ENCODE measurements around the gene MAP2K4.
A peak's percentile ranks its signal among the peaks of the same experiment; 100 is the strongest.

MAP2K4 gene

DNA sequence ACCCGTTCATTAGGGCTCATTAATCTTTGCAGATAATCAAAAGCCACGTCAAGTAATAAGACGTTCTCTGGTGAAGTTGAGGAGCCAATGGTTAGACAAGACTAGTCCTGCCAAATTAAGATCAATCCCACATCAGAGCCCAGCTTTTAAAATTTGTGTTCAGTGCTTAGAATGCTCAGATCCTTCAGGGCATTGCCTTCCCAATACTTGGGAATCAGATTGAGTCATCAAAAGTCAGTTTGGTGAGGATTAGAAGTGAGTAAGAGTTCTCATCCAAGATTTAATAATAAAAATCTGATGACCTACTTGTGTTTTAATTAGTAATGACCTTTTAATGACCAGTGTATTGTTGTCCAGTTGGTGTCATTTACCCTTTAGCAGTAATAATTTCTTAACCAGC is 19.8 kb downstream of the MAP2K4 start:
- DNase-seq: no peak

DNA sequence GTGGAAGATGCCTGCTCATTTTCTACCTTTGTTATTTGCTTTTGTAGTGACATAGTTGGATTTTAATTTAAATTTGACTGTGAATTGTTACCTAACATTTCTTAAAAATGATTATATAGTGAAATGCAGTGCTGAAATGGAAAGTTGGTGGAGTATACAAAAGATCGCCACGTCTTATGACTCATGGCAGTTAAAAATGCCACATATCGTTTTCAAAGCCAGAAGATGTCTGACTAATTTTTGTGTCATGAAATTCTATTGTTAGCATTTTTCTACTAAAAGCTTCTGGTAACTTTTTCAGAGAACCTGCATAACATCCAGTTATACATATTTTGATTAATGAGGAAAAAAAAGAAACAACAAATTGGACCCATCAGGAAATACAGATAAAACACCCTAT is 20.6 kb downstream of the MAP2K4 start:
- no peak for DNase-seq

DNA sequence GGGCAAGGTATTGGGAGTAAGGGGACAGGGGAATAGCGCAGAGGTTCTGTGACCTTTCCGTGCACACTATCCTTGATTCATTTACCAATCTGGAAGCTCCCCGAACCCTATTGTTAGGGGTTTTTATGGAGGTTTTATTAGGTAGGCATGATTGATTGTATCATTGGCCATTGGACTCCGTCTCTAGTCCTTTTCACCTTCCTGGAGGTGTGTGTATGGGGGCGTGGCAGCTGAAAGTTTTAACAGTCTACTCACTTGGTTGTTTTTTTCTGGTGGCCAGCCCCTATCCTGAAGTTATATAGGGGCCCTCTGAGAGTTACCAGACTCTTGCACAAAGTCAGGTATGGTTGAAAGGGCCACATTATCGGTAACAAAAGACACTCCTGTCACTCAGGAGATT is 23.0 kb downstream of the MAP2K4 start:
- no peak for DNase-seq

DNA sequence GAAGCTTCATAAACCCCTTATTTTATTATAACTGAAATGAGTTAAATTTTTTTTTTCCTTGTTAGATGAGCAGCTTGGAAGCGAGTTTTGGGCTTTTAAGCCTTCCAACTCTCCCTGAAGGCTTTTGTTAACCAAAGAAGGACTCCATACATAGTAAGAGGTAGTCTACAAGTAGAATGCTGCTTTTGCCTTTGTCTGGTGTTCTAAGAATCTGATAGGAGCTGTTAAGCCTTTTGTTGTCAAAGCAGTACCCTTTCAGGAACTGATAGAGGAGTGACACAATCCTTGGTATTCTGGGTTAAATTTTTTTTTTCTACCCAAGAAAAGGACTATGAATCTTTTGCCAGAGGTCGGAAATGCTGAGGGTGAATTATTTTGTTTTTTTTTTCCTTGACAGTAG is 26.1 kb downstream of the MAP2K4 start:
- no peak for DNase-seq

DNA sequence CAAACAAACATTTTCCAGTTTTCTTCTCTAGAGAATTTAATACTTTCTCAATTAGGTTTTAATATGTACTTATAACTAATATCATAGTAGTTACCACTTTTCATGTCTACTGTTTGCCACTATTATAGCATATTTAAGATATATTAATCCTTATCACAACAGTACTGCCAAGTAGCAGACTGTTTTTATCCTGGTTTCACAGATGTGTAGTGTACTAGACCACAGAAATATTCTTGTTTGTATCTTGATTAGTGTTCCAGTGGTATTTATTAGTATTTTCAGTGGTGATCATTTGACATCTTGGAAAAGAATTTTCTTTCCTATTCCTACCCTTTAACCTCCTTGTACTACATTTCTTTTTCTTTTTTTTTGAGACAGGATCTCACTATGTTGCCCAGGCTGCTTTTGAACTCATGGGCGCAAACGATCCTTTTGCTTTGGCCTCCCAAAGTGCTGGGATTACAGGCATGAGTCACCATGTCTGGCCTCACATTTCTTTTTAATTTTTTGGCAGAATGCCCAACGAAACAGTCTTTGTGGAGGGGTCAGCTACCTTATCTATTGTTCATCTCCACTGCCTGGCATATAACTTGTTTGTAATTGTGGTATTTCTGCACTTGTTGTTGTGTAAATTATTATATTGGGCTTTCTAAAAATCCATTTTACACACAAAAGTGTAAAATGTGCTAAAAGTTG is 27.2 kb downstream of the MAP2K4 start:
- no peak for DNase-seq

DNA sequence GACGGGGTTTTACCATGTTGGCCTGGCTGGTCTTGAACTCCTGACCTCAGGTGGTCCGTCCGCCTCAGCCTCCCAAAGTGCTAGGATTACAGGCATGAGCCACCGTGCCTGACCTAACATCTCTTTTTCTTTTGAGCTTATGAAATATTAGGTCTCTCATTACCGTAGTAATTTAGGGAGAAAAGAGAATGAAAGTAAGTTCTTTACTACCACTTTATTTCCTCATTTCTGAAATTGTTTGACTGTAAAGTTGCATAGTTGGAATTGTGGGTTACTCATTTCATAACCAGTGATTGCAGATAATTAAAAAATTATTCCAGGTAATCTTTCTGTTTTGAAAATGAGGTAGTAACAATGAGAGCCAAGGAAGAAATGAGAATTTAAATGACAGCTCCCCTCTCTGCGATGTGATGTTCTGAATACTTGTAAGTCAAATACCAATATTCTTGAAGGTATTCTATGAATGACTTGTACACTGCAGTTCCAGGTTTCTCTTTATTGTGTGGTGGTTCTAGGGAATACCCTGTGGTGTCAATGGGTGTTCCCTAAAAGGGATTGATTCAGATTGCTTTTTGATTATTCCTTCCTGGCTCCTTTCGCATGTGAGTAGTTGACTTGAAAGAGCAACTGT is 28.3 kb downstream of the MAP2K4 start:
- DNase-seq: peak; percentile 34

DNA sequence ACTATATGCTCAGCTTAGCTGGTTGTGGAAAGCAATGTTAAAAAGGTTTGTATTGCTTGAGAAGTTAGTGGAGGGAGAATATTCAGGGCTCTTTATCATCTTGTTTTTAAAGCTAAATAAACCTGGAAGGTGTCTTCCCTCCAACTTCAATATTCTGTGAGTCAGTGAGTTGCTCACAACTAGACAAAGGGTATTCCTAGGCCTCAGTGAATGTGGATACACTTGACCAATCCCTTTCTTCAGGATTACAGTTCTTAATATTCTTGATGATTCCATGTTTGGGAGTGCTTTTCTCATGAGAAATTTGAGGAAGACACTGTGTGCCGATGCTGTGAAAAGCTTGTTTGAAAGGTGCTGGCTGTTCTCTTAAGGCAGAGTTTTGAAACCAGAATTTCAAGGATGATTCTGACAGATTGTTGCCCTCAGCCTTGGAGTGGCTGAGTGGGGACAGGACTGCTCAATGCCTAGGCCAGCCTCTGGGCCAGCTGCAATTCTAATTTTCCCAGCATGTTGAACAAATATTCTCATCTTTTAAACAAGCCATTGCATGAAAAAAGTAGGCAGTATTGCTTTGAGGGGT is 30.1 kb downstream of the MAP2K4 start:
- no peak for DNase-seq

DNA sequence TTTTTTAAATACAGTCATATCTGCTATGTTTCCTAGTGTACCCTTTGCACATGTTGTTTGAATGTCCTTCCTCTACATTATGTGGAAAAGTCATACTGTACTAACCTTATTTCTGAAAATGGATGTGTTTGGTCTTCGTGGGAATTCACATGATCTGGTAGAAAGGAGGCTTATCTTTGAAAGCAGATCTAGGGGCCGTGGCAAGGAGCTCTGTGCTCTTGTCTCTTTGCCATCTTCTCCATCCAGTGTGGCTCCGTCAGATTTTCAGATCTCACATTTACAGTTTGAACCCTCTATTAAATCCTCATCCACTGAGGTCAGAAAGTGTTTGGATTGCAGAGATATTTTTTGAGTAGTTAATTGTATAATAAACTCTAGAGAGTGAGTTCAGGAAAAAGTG is 32.9 kb downstream of the MAP2K4 start:
- DNase-seq: no peak

DNA sequence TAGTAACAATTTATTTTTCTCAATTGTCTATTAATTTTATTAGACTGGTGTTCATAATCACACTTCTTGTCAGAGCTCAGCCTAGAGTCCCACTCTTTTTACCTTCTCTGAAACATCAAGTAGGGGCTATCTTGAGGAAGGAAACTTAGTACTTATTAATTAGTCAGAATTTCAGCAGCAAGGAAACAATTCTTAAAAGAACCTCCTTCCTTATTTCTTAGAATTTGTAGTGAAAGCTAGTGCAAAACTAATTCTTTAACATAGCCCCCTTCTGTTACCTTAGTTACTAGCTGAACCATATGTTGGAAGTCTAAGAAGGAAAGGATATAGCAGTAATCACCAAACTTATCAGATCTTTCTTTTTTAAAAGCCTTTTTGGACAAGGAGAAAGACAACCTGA is 35.2 kb downstream of the MAP2K4 start:
- no peak for DNase-seq

DNA sequence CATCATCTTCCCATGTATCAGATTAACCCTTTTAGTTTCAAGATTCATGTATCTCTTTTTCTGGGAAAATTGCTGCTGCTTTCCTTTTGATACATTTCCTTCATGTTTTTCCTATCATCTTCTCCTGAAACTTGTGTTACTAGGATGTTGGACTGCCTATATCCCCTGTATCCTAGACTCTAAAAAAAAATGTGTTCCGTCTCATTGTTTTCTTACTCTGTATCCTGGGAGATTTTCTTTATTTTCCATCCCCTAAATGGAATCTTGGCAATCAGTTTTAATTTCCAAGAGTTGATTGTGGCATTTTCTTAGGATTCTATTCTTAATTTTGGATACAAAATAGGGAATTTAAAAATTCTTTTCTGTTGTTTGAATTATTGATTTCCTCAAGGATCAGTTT is 36.8 kb downstream of the MAP2K4 start:
- DNase-seq: no peak

DNA sequence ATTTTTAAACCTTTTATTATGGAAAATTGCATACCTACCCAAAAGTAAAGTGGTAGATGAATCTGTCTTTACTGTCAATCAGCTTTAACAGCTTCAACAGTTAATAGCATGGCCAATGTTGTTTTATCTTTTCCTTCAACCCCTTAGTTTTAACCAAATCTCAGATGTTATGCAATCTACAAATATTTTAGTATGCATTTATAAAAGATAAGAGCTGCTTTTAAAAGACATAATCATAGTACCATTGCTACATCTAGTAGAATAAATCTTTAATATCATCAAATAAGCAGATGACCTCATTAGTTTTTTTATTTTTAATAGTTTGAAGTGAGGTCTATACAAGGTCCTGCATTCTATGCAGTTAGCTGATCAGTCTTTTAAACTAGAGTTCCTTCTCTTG is 37.9 kb downstream of the MAP2K4 start:
- no peak for DNase-seq

DNA sequence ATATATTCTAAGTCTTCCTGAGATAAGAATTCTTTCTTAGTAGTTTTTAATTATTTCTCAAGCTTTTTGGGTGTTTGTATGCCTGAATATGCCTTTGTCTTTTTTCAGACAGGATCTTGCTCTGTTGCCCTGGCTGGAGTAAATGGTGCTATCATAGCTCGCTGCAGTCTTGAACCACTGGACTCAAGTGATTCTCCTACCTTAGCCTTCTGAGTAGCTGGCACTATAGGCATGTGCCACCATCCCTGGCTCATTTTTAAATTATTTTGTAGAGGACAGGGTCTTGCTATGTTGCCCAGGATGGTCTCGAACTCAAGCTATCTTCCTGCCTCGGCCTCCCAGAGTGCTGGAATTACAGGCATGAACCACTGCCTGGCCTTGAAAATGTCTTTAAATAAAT is 41.6 kb downstream of the MAP2K4 start:
- DNase-seq: no peak

DNA sequence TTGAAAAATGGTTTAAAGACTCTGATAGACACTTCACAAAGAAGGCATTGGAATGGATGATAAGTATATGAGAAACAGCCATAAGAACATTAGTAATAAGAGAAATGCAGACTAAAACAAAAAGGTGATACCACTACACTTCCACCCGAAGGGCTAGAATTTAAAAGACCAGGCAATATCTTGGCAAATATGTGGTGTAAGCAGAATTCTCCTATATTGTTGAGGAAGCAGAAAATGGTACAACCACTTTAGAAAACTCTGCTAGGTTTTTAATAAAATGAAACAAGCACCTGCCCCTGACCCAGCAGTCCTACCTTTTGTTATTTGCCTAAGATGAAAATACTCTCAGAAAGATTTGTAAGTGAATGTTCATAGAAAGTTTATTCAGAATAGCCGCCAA is 43.7 kb downstream of the MAP2K4 start:
- no peak for DNase-seq

DNA sequence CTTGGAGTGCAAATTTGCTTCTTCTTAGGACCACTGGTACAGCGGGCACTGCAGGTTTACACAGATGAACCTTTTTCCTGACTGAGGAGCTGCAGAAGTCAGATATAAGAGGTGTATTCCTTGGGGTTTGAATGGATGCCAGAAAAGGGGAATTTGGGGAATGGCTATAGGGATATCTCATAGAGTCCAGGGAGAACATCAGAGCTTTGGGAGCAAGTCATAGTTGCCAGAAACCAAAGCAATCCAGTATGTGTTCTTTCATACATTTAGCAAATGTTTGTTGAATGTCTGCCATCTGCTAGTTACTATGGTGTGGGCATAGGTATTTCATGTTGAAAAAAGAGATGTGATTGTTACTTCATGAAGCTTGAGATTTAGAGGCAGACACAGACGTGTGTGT is 46.8 kb downstream of the MAP2K4 start:
- DNase-seq: no peak

DNA sequence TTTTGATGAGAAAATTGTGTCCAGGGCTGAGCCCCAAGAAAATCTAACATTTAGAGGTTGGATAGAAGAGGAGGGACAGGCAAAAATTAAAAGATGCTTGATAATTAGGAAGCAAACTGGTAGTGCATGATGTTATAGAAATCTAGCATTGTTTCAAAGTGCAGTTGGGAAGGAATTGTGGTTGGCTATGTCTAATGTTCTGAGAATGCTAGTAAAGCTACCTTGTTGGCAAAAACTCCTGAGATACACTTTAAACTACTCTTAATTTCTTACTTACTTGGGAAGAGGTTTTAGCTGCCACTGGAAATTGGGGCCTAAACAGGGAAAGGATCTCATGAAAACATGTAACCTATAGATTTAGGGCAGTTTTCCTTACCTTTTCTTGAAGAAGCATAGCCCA is 48.3 kb downstream of the MAP2K4 start:
- no peak for DNase-seq

DNA sequence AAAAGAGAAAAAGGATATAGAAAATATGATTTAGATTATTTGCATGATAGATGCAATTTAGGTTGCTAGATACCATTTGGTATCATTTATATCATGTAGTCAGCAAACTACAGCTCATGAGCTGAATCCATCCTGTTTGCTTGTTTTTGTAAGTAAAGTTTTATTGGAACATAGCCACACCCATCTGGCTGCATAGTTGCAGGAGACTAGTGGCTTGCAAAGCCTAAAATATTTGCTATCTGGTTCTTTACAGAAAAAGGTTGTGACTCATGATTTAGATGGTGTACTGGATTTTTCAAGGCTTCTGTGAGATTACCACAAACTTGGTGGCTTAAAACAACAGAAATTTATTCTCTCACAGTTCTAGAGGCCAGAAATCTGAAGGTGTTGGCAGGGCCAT is 49.9 kb downstream of the MAP2K4 start:
- DNase-seq: no peak

DNA sequence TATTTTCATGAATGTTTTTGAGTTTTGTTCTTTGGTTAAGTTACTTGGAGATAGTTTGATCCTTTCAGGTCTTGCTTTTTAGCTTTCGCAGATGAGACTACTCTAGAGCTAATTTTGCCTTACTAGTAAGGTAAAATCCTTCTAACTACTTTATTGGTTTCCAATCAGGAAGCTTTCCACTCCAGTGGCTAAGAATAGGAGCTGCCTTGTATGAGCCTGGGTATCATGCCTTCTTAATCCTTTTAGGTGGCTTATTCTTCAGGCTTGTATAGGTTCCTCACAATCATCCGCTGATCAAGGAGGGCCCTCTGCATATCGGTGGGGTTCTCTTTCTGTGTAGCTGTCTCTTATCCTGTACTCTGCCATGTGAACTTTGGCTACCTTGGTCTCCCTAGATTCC is 53.7 kb downstream of the MAP2K4 start:
- DNase-seq: no peak

DNA sequence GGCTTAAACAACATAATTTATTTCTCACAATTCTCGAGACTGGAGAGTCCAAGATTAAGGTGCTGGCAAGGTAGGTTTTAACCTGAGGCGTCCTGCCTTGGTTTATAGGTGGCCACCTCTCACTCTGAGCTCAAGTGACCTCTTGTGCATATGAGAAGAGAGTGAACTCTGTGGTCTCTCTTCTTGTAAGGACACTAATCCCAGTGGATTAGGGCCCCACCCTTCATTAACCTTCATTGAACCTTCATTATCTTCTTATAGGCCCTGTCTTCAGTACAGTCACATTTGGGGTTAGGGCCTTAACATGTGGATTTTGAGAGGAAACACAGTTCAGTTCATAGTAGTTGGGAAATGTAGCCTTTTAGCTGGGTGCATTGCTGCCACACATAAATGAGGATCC is 57.1 kb downstream of the MAP2K4 start:
- DNase-seq: no peak

DNA sequence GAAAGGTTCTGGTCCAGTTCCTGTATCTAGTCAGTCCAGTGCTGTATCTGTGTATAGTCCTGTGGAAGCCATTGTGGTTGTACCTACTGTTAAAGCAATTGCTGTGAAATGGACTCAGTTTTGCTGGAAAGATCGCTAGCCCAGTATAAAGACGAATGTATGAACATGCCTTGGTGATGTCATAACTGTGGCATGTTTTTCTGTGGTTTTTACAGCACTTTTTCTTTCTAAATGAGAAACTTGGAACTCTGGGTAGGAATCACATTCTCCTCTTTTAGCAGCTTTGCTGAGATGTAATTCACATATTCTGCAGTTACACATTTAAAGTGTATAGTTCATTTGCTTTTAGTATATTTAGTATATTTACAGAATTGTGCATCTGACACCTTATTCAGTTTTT is 58.1 kb downstream of the MAP2K4 start:
- no peak for DNase-seq

DNA sequence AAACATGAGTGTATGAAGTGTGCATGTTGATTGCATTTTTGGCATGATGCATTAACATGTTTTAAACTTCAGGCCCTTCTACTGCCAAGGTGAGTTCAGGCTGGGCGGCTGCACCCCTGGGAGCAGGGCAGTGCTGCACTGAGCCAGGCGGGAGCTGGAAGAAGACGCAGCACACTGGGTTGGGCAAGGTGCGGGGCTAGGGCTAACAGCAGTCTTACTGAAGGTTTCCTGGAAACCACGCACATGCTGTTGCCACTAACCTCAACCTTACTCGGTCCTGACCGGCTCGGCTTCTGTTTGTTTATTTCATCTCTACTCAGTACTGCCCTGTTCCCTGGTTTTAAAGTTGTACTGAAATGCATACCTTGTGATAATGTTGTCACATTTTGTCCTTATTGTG is 61.0 kb downstream of the MAP2K4 start:
- DNase-seq: no peak

DNA sequence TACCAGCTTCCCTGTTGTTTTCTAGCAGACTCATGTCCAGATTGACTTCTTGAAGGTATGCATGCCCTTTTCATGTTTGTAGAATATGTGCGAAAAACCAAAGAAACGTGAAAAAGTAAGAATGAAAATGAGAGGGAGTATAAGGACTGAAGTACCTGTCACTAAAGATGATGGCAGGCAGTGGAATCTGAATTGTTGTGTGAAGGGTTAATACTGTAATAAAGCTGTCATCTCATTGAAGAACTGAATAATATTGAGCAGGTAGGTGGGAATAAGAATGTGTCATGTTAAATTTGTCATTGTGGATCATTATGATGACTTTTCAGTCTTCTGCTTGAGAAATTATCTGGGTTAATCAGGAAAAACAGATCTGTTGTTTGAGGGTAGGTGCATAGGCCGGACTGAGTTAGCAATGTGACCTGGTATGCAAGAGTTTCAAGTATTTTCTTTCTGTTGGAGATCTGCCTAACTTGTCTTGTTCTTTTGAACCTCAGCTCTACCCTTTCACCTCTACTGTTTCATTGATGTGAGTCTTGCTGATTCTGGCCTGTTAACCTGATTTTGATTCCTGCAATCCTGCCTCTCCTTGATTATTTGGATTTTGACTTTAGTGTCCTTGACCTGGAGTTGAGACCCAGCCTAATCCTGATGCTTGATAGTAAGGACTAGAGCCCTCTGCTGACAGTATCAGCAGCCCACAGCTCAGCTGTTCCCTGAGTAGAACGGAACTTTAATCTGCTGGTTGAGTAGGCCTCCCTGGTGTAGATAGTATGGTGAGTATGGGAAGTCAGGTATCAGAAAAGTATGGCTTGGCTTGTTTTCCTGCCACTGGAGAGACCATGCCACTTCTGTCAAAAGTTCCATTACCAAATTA is 64.6 kb downstream of the MAP2K4 start:
- no peak for DNase-seq

DNA sequence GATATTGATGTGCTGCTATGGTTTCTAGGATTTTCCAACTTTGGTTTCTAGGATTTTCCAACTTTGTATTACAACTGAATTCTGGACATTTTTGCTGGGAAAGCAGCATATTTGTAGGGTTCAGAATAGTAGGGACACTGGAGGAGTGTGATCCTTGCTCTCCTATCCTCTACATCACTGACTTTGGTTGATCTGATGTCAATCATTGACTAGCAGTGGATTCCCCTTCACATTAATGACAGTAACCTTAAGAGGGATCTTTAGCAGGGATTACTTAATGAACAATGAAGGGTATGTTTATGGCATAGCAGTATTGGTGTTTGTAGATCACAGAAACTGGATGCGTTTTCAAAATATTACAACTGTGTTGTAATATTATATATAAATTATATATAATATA is 67.4 kb downstream of the MAP2K4 start:
- DNase-seq: no peak

DNA sequence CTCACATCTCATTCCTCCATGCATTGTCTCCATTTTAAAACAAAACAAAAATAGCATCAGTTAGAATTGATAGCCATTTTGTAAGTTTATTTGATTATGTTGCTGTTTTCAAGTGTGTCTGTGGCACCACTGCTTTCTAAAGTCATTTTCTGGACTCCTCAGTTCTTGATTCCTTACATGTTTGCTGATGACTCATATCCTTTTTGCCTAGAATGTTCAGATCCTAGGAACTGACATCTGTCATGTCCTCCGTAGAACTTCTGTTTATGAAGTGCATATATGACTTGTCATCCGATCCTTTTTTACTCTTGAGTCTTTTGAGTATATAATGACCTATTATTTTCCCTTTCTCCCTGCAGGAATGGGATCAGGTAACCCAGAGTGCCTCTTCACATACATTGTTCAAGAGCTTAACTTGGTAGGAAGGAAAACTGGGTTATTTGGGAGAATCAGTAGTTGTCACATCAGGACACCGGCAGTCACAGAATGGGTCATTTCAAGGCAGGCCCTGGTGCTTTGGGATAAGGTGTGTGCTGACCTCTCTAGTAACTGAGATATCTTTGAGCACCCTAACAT is 69.2 kb downstream of the MAP2K4 start:
- DNase-seq: peak; percentile 4
